KBM-7 (cell line): ENCODE data around the gene KCNQ1.

Source experiments
- DNase-seq: peaks from one replicate; pipeline ENCODE4 v3.0.0-alpha.2; 2015
- in situ Hi-C: fragments of 300-500 bp; cut with MboI; formaldehyde crosslinking; loops from 2 replicates; pipeline ENCODE4 v1.14.3; 2020; ENCODE audit warnings: low sequenced_read_pairs, low pct_unique_long_range_greater_than_20kb, mixed read lengths

The KCNQ1 gene

DNA sequence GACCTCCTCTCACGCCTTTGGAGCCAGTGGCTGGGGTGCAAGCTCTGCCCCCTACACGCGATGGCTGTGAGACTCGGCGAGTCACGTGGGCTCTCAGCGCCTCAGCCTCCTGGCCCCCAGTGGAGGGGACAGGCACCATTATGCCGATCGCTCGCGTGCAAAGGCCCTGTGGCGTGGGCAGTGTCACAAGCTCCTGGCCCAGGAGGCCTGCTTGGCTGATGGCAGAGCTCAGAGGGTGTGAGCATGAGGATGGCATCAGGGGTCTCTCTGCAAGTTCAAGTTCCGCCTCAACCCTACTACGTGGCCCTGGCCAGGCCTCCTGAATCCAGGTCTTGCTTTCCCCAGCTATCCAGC, 345.7 kb downstream of the KCNQ1 start:
- no peak for DNase-seq
- in situ Hi-C loops = no loop called here

GRCh38 chr11:2791139-2791520, 346.3 kb downstream of the KCNQ1 start:
- in situ Hi-C loops = no loop called here
- no peak for DNase-seq

GRCh38 chr11:2791521-2792380, 346.9 kb downstream of the KCNQ1 start:
- DNase-seq = no peak
- in situ Hi-C loops = no loop called here

DNA sequence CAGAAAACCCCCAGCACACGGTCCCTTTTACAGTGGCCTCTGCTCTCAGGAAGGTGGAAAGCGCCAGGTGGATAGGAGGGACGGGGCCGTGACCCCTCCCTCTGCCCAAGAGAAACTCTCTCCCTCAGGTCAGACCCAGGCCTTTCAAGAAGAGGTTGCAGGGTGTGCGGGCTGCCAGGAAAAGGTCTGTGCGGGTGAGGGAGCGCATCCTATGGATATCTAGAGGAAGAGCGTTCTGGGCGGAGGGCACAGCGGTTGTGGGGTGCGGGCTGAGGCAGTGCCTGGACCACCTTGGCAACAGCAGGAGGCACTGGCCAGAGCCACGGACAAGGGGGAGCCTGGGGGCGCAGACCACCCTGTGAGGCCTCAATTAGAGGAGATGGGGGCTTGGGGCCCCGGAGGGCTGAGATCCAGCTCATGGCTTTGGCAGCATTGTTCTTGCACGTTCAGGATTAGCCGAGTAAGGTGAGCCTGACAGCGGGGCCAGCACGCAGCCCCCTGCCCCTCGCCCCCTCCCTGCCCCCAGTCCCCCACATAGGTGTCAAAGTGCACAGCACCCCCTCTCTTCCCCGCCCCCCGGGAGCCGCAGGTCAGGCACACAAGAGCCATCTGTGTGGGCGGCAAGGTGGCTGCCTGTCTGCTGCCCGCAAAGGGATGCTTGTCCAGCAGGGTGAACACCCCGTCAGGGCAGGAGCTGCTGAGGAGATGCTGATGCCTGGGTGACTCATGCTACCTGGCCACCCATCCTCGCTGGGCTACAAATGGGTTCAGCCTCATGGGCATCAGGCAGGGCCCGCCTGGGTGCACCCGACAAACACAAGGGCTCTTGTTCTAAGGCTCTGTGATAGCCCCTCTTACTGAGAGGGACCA, 347.8 kb downstream of the KCNQ1 start:
- in situ Hi-C loops = no loop called here
- DNase-seq = no peak

DNA sequence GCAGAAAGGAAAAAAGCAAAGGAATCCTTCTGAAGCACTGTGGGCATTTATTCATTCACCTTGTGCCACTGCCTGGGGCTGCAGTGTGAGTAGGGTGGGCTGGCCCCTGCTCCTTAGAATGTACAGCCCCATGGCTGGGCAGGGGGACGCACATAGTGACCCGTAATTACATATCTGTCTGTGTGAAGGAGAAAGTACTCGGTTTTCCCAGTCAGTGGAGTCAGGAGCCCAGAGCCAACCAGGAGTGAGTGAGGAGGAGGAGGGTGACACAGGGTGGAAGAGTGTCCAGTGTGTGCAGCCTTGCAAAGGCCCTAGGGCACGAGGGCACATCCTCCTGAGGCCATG, 348.9 kb downstream of the KCNQ1 start:
- in situ Hi-C loops = no loop called here
- no peak for DNase-seq

DNA sequence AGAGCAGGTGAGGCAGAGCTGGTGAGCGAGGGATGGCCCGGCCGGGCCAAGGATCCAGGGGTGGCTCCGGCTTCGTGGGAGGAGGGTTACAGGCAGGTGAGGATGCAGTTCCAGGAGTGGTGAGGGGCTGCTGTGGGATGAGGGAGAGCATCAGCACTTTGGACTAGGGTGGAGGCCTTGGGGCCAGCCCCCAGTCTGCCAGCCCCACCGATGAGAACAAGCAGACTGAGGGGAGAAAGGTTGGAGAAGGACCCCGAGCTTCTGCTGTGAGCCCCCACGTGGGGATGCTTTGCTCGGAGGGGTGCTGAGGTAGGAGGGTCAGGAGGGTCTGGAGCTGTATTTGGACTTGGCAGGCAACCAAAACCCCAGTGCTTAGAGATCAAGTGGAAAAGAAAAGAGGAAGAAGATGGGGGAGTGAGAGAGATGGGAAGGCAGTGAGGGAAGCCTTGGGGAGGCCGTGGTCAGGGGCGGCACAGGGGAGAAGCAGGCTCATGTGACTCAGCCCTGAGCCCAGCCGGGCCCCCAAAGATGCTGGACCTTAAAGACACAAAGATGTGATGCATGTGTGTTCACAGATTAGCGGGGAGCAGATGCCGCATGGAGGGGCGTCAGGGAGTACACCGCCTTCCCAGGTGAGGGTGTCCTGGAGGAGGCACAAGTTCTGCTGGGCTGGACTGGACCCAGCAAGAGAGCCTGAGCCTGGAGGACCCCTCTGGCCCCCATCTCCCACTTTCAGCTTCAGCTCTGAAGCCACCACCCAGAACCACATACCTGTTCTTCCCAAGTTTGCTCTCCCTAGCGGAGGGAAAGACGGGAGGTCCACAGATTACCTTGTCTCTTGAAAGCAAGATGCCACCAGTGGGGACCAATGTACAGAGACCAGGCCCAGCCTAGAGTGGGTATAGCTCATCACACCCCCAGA, 349.5 kb downstream of the KCNQ1 start:
- peak; percentile 60 for DNase-seq
- in situ Hi-C loops = no loop called here

GRCh38 chr11:2794968-2795322, 350.1 kb downstream of the KCNQ1 start:
- DNase-seq = no peak
- in situ Hi-C loops = no loop called here

DNA sequence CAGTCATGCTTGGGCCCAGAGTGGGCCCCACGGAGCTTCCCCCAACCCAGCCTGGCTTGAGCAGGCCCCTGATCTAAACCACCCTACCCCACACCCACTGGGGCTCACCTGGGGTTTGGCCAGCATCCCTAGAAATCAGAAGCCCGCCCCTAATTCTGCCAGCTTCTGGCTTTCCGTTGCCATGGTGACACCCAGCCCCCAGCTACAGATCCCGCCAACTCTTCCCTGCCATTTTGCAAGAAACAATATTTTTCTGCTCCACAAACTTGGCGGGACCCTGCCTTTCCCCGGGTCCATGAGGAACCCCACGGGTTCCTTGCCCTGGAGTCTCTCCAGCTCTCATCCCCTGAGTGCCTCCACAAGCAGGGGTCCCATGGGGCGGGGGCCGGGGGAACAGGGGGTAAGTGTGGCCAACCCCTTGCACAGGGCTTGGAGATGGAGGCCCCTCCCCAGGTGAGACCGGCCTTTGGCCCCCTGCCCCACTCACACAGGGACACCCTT, 350.7 kb downstream of the KCNQ1 start:
- DNase-seq = no peak

DNA sequence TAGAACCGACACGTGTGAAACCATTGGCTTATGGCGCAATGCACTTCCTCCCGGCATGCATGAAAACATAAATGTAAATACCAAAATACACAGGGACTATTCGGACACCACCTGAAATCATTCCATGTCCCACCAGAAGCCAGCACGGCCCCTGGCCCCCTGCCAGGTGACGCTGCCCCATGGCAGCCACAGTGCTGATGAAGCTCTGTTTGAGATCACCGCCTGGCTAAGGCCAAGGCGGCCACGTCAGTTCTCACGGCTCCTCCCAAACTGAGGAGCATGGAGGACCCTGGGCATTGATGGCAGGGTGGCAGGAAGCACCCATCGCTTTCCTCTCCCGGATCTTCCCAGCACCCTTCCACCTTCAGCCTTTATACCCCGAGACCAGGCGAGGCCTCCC, 351.3 kb downstream of the KCNQ1 start:
- in situ Hi-C loops = no loop called here
- DNase-seq = no peak

More for the DNA sequence above, 350.7 kb downstream of the KCNQ1 start:
- in situ Hi-C loops = no loop called here

DNA sequence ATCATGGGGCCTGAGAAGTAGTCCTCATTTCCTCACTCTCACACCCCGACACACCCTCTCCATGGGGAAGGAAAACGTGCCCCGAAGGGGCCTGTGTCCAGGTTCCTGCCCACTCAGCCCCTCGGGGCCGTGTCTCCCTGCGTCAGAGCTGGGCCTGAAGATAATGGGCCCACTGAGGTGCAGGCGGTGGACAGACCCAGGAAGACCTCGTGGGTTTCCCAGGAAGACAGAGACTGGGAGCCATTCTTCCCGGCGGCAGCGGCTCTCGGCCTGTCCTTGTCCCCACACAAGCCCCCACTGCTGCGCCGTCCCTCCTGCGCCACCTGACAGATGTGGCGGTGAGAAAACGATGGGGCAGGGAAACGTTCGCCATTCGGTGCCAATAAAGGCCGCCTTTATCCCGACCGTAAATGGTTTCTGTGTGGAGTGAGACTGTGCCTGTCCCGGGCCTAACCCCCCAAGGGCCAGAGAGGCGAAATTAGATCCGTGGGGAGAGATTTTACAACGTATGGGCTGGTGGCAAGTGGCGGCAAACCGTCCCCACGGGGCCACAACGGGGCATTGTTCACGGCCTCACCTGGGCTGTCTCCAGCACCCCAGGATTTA, 351.8 kb downstream of the KCNQ1 start:
- in situ Hi-C loops = no loop called here
- no peak for DNase-seq

DNA sequence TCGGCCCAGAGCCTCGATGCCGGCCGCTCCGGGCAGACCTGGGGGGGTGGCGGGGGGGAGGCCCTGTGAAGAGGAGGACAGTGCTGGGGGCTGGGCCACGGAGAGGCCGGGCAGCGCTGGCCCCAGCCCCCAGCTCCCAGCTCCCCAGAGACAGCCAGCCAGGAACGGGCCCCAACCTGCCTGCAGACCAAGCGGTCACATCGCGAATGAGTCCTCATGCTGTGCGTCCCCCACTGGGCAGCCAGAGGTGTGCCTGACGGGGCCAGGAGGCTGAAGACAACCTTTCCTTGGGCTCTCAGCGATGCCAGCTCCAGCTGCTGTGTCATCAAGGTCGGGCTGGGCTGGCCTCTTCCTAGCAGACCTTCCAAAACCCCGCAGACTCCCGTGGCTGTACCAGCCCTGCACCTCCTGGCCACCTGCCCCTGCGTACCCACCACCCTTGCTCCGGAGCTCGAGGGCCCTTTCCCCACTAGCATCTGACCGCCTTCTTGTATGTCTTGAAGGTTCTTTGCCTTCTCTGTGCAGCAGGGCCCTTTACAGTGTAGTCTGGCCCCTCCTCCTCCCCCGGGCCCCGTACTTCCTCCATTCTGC, 352.4 kb downstream of the KCNQ1 start:
- in situ Hi-C loops = no loop called here
- DNase-seq = no peak

- no peak for DNase-seq
- in situ Hi-C loops = no loop called here
These were observed 353.0 kb downstream of the KCNQ1 start for GRCh38 chr11:2797741-2798361.

GRCh38 chr11:2798951-2799761, 354.3 kb downstream of the KCNQ1 start:
- in situ Hi-C loops = no loop called here
- no peak for DNase-seq

- no peak for DNase-seq
These were observed 355.3 kb downstream of the KCNQ1 start for GRCh38 chr11:2799881-2800654.

DNA sequence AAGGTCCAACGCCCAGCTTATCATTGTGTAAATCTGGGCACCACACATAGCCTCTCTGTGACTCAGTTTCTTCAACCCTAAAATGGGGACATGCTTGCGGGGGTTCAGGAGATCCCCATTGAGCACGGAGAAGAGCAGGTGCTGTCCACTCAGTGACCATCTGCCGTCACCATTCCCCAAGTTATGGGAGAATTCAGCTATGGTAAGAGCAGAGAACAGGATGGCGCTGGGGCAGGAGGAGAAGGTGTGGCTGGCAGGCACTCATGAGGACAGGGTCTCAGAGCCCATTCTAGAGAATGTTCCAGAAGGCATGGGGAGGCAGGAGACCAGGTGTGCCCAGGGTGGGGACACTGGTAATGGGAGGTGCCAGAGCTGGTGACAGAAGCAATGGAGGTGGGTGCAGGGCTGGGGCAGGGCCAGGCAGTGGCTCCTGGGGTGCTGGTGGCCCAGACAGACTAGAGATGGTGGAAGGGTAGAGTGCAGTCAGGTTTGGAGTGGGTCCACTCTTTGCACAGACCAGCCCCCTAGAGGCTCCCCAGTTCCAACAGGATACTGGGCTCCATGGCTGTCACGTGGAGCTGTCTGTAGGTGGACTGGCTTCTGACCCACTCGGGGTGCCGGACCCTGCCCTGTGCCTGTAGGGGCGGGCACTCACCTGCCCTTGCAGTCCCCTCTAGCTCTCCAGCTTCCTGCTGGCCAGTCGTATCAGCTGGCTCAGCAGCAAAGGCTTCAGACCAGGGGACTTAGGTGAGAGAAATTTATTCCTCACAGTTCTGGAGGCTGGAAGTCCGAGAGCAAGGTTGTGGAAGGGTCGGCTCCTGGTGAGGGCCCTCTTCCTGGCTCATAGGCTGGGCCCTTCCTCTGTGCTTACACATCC, 356.1 kb downstream of the KCNQ1 start:
- no peak for DNase-seq
- in situ Hi-C loops = no loop called here

More at GRCh38 chr11:2799881-2800654, 355.3 kb downstream of the KCNQ1 start:
- in situ Hi-C loops = no loop called here
